ENCODE data around the gene IPP.
"Not testable (repeated sequence)": the region's sequence is repeated elsewhere in the genome, so short reads cannot be mapped to it uniquely, and the experiment has no call there.

Gene IPP

DNA sequence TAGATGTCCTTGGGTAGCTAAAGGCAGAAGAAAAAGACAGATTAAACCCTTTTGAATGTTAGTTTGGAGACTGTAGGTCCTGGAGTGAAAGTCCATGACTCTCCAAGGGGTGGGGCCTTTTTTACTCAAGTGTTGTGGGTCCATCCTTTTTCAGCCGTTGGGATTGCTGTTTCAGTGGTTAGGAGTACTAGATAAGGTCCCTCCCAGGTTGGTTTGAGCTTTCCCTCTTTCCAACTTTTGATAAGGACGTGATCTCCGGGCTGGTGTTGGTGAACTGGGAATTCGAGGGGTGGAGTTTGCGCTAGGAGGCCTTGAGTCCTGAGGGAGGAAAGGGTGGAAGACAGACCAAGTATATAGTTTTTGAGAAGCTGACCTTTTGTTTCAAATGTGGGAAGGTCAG, 5.2 kb upstream of the IPP start:
- TF ChIP-seq POLR2A (IDR thresholded peaks at IDR 0.05; ENCODE audit: low read length) (no peak), GATA1 (IDR thresholded peaks at IDR 0.05; ENCODE audit: low read depth, low read length) (no peak)
- no peak for DNase-seq

DNA sequence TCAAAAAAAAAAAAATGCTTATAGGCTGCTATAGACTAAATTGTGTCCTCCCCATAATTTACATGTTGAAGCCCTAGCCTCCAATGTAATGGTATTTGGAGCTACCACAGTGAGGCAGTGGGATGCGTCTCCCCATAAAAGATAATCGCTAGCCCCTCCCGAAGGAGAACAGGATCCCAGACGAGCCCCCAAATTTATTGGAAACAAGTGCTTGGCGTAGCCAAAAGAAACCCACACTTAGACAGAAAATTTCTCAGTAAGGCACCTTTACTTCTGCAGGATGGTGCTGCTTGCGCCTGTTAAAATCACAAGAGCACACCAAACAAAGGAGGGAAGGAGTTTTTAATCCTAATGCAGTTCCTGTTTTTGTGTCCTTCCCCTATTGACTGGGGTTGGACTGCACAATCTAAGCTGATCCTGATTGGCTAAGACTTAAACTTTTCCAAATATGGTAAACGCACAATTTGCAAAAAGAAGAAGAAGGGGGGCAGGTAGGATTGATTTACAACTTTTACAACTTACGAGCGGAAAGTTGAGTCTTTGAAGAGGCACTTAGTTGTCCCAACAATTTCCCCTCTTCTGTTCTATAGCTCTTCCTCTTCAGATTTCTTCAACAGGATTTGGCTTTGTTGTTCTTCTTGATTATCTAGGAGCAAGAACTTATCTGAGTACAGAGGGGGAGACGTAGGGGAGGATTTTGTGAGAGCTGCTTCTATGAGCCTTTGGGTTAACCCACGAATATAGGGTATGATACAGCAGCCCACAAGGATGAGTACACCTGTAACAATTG, 3.0 kb upstream of the IPP start:
- TF ChIP-seq POLR2A (IDR thresholded peaks at IDR 0.05; ENCODE audit: low read length): no peak
- no peak for TF ChIP-seq GATA1 (IDR thresholded peaks at IDR 0.05; ENCODE audit: low read depth, low read length)
- DNase-seq: no peak

DNA sequence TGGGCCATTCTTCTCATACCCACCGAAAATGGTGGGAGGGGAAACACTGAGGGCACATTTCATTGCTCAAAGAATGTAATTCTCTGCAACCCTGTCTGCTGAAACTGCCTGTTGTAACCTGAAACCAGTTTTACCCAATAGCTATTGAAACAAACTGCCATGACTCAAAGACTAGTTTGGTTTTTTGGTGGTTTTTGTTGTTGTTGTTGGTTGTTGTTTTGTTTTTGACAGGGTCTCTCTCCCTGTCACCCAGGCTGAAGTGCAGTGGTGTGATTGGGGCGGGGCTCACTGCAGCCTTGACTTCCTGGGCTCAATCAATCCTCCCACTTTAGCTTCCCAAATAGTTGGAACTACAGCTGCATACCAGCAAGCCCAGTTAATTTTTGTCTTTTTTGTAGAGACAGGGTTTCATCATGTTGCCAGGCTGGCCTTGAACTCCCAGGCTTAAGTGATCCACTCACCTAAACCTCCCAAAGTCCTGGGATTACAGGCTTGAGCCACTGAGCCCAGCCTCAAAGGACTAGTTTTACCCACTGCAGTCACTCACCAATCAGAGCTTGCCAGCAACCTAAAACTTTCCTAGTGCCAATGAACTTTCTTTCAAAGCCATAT, 2.1 kb upstream of the IPP start:
- DNase-seq: no peak
- TF ChIP-seq GATA1 (IDR thresholded peaks at IDR 0.05; ENCODE audit: low read depth, low read length): no peak
- no peak for TF ChIP-seq POLR2A (IDR thresholded peaks at IDR 0.05; ENCODE audit: low read length)

DNA sequence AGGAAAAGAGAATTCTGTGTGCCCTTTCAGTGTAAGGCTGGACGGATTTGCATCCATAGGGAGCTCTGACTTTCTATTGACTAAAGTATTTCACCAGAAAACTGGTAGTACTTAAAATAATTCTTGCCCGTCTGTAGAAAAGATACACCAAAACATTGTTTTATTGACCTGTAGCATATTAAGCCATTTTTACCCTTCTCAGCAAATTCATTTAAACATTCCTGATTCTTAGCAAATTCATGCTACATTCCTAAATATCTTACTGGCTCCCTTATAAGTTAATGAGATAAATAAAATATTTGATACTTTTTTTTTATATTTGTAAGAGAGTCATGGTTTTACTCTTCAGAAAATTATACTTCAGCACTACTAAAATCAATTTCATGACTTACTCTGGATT, 1.6 kb upstream of the IPP start:
- no peak for TF ChIP-seq POLR2A (IDR thresholded peaks at IDR 0.05; ENCODE audit: low read length)
- no peak for TF ChIP-seq GATA1 (IDR thresholded peaks at IDR 0.05; ENCODE audit: low read depth, low read length)
- DNase-seq: no peak

- DNase-seq: not testable (repeated sequence)
Measured at GRCh38 chr1:45751039-45751838, 786 bp upstream of the IPP start.

- TF ChIP-seq POLR2A (IDR thresholded peaks at IDR 0.05; ENCODE audit: low read length) (no peak), GATA1 (IDR thresholded peaks at IDR 0.05; ENCODE audit: low read depth, low read length) (no peak)
- no peak for DNase-seq
Measured at GRCh38 chr1:45746922-45747321, 3.5 kb downstream of the IPP start.

DNA sequence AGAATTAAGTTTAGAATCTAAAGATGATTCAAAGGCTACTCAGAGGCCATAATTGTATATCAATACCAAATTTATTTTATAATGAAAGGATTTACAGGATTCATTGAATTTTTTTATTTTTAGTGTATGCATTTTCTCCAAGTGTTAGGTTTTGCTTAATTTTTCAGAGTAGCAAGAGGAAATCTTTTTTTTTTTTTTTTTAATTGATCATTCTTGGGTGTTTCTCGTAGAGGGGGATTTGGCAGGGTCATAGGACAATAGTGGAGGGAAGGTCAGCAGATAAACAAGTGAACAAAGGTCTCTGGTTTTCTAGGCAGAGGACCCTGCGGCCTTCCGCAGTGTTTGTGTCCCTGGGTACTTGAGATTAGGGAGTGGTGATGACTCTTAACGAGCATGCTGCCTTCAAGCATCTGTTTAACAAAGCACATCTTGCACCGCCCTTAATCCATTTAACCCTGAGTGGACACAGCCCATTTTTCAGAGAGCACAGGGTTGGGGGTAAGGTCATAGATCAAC, 10.8 kb downstream of the IPP start:
- not testable (repeated sequence) for DNase-seq

DNA sequence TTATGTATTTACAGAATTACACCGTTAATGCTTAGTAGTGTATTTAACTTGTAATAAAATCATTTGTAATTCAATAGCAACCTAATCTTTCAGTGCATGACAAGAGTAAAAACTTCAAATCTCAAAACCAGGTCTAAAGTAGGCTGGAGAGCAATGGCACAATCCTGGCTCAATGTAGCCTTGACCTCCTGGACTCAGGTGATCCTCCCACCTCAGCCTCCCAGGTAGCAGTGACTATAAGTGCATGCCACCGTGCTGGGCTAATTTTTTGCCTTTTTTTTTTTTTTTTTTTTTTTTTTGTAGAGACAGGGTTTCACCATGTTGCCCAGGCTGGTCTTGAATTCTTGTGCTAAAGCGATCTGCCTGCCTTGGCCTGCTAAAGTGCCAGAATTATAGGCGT, 11.3 kb downstream of the IPP start:
- no peak for DNase-seq
- no peak for TF ChIP-seq POLR2A (IDR thresholded peaks at IDR 0.05; ENCODE audit: low read length)
- TF ChIP-seq GATA1 (IDR thresholded peaks at IDR 0.05; ENCODE audit: low read depth, low read length): no peak

- no peak for TF ChIP-seq GATA1 (IDR thresholded peaks at IDR 0.05; ENCODE audit: low read depth, low read length)
- no peak for DNase-seq
Measured at GRCh38 chr1:45730780-45731319, 19.6 kb downstream of the IPP start.

DNA sequence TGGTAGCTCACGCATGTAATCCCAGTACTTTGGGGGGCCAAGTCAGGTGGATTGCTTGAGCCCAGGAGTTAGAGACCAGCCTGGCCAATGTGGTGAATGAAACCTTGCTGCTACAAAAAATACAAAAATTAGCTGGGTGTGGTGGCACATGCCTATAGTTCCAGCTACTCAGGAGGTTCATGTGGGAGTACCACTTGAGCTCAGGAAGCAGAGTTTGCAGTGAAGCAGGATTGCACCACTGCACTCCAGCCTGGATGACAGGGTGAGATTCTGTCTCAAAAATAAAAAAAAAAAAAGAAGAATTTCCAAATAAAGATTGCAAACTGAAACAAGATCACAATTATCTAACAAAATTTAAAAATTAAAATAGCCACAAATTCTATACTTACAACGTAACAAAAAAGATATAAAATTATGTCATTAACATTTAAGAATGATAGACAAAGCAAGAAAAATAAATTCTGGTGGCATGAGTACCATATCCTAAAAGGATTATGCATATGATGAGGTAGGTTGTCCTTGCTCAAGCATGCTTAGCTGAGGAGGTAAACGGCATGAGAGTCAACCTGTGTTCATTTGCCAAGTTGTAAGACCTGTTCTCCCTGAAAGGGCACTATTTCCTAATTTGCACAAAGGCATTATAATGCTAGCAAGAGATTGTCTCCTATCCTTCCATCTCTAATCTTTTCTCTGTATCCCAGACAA, 20.2 kb downstream of the IPP start:
- no peak for DNase-seq

DNA sequence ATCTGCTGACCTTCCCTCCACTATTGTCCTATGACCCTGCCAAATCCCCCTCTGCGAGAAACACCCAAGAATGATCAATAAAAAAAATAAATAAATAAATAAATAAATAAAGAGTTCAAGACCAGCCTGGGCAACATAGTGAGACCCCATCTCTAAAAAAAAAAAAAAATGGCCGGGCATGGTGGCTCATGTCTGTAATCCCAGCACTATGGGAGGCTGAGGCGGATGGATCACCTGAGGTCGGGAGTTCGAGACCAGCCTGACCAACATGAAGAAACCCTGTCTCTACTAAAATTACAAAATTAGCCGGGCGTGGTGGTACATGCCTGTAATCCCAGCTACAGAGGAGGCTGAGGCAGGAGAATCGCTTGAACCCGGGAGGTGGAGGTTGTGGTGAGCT, 24.4 kb downstream of the IPP start:
- DNase-seq: not testable (repeated sequence)

More for the DNA sequence above, 20.2 kb downstream of the IPP start:
- TF ChIP-seq POLR2A (IDR thresholded peaks at IDR 0.05; ENCODE audit: low read length): no peak
- no peak for TF ChIP-seq GATA1 (IDR thresholded peaks at IDR 0.05; ENCODE audit: low read depth, low read length)

- peak in 1 of 2 experiments; percentile 47 for DNase-seq
Measured at GRCh38 chr1:45723248-45723930, 27.1 kb downstream of the IPP start.

GRCh38 chr1:45722809-45723208, 27.6 kb downstream of the IPP start:
- peak; percentile 25 to 73 for DNase-seq
- TF ChIP-seq GATA1 (IDR thresholded peaks at IDR 0.05; ENCODE audit: low read depth, low read length): no peak
- no peak for TF ChIP-seq POLR2A (IDR thresholded peaks at IDR 0.05; ENCODE audit: low read length)

More at GRCh38 chr1:45723248-45723930, 27.1 kb downstream of the IPP start:
- no peak for TF ChIP-seq GATA1 (IDR thresholded peaks at IDR 0.05; ENCODE audit: low read depth, low read length)
- TF ChIP-seq POLR2A (IDR thresholded peaks at IDR 0.05; ENCODE audit: low read length): no peak

Measured in erythroblast (primary cell).